PC-3 (cell line): ENCODE results near the gene HMCN1.

Experiments used
- CTCF ChIP-seq: fragments of 300-600 bp; sonication (generic); conservative IDR thresholded peaks from 2 replicates; pipeline ENCODE4 v1.5.1; 2017; ENCODE audit warnings: antibody characterized with exemption, low read depth, mild to moderate bottlenecking, low read length
- EZH2 ChIP-seq: fragments of 300-600 bp; sonication (generic); IDR thresholded peaks from one replicate; pipeline ENCODE4 v1.6.1; 2017; ENCODE audit warnings: antibody characterized with exemption, mild to moderate bottlenecking, low read length; ENCODE audit not compliant: unreplicated experiment
- EZH2phosphoT487 ChIP-seq: fragments of 300-600 bp; sonication (generic); IDR thresholded peaks from 2 replicates; pipeline ENCODE4 v1.6.1; 2018; ENCODE audit warnings: mild to moderate bottlenecking, antibody characterized with exemption, low read length, borderline replicate concordance

DNA sequence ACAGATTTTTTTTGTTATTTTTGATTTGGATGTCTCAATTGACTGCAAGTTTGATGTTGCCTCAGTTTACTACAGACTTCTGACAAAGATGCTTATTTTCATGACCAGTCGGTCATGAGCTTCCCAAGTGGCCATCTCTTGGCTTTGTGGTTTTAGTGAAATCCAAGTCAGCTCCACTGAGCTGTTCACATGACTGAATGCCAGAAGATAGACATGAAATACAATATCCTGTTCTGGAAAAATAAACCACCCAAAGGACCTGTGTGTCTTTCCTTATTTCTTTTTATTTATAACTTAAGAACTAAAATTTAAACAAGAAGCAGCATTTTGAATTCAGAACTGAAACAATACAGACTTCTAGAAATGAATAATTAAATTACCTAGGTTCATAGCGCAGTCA is 89.3 kb downstream of the HMCN1 start:
- TF ChIP-seq CTCF = no peak
- TF ChIP-seq EZH2 = no peak
- no peak for TF ChIP-seq EZH2phosphoT487
